GM13977 (cell line): ENCODE data around the gene KCTD7.
"Not testable (repeated sequence)": the region's sequence is repeated elsewhere in the genome, so short reads cannot be mapped to it uniquely, and the experiment has no call there.

Source experiments
- DNase-seq: peaks from one replicate; pipeline ENCODE4 v3.0.0; 2012; ENCODE audit warnings: low spot score
- CTCF ChIP-seq: IDR thresholded peaks from 2 replicates; pipeline ENCODE4 v1.5.1; 2012; ENCODE audit warnings: mild to moderate bottlenecking, control low read depth; ENCODE audit not compliant: insufficient read depth; ENCODE audit errors: extremely low read depth, missing control alignments
- in situ Hi-C: fragments of 300-500 bp; cut with MboI; formaldehyde crosslinking; loops from one replicate; pipeline ENCODE4 v1.12.0; 2022; ENCODE audit warnings: low sequenced_read_pairs, low pct_unique_long_range_greater_than_20kb, mixed read lengths, inconsistent platforms; ENCODE audit not compliant: unreplicated experiment

KCTD7 gene

DNA sequence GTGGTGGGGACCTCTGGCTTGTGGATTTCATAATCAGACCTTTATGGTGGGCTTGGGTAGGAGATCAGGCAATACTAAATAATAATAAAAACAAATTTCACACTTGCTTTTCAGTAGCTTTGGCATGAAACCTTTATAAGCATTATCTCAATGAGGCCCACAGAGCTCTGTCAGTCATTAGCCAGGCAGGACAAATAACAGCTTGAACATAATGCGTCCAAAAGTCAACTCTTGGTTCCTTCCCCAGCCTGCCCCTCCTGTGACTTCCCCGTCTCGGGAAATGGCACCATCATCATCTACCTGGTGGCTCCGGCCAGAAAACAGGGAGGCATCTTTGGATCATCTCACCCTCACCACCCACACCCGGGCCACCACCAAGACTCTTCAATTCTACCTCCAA is 40.8 kb downstream of the KCTD7 start:
- in situ Hi-C loops = no loop called here
- TF ChIP-seq CTCF = no peak
- DNase-seq = no peak

GRCh38 chr7:66671034-66671433 is 42.4 kb downstream of the KCTD7 start:
- in situ Hi-C loops = no loop called here
- no peak for DNase-seq
- TF ChIP-seq CTCF = no peak

- DNase-seq, in situ Hi-C loops: not testable (repeated sequence)
Measured at GRCh38 chr7:66671486-66671885, 42.8 kb downstream of the KCTD7 start.

- DNase-seq, in situ Hi-C loops: not testable (repeated sequence)
Measured at GRCh38 chr7:66672432-66673123, 43.9 kb downstream of the KCTD7 start.

DNA sequence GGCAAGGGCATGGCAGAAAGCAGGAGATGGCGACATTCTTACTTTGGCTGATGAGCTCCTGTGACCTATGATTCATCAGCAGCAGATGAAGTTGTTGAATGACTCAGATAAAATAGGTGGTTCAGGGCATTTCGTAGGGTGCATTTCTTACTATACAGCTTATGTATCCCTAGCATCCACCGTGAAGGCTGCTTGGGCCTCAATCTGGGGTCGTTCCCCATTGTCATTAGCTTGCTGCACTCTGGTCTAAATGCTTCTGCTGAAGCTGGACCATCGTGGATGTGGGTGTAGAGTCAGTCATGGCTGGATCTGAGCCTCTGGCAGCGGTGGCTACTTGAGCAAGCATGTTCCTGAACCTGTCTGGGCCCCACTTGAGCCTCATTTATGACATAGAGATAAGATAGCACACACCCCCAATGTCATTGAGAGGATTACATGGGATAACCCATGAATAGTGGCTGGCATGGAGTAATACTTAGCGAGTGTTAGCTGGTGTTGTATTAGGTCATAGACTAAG is 44.5 kb downstream of the KCTD7 start:
- in situ Hi-C loops, DNase-seq: not testable (repeated sequence)

GRCh38 chr7:66679633-66680244 is 51.1 kb downstream of the KCTD7 start:
- TF ChIP-seq CTCF = no peak
- DNase-seq = no peak
- in situ Hi-C loops = no loop called here

DNA sequence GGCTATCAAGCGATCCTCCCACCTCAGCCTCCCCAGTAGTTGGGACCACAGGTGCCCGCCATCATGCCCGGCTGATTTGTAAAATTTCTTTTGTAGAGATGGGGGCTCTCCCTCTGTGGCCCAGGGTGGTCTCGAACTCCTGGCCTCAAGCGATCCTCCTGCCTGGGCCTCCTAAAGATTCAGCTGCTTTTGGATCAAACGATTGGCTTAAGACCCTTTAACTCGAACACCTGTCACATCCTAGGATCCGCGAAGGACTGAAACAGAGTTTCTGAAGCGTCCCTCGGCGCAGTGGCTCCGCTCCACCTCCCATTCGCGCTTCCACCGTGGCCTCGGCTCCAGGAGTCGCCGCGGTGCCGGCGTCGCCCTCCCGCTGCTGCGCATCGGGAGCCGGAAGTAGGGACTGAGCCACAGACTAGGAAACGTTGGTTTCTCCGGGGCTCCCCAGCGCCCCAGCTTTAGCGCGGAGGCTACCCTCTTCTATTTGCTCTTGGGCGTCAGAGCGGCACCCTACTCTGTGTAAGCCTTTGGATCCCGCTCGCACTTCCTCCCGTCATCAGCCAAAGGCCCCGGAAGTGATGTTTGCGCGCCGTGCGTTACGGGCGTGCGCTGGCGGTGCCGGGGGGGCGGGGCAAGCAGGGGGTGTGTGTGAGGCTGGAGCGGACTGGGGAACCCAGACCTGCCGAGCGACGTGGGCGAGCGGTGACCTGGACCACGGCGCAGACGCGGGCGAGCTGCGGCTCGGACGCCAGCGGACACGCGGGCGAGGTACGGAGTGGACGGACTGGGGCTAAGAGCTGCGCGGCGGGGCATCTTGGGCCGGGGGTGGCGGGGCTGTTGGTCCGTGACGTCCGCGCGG is 53.0 kb downstream of the KCTD7 start:
- in situ Hi-C loops = no loop called here
- DNase-seq = peak; percentile 96
- TF ChIP-seq CTCF = no peak
